ENCODE data around the gene TOX3. TPM values are rescaled to one million over a fixed set of nuclear protein-coding genes. Genes with fewer than 3 reads are reported as not detected.

The TOX3 gene
- polyA plus RNA-seq, 1 donor from 2014 or later = 2.3 TPM

DNA sequence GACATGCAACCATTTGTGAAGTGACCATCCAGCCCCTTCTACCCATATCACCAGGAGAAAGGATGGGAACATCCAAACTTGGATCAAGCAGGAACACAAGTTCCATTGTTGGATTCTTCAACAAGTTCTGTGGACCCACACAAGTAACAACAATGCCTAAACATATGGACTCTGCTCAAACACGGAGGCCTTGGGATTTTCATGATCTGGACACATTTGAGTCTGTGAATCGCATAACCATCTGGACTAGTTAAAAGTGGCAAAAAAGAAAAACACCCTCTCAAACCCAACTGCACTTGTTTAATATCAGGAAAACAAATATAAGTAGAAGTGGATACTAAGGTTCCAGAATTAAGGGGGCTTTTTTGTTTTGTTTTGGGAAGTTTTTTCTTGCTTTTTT lies 70.8 kb downstream of the TOX3 start:
- H3K79me2 ChIP-seq (replicated peaks; ENCODE audit: insufficient read depth, low read length) = peaks cover 70% of the 10 kb centered on the region
- no peaks in the 10 kb centered on the region for H3K9me3 ChIP-seq (ENCODE audit: low read length)
- no peak overlapping the region for H2AFZ ChIP-seq (ENCODE audit: low read depth, low read length)
- no peaks in the 10 kb centered on the region for H3K36me3 ChIP-seq (ENCODE audit: insufficient read depth, low read length)
- H3K27ac ChIP-seq (ENCODE audit: low read length) = no peak overlapping the region
- no peaks in the 10 kb centered on the region for H3K9me2 ChIP-seq (ENCODE audit: insufficient read depth, low read length)
- no peaks in the 10 kb centered on the region for H4K20me1 ChIP-seq (ENCODE audit: insufficient read depth)
- H3F3A ChIP-seq (ENCODE audit: insufficient read depth, low read length, poor library complexity, severe bottlenecking) = no peaks in the 10 kb centered on the region
- no peak overlapping the region for H3K4me2 ChIP-seq (ENCODE audit: low read length)
- H3K4me3 ChIP-seq (ENCODE audit: low read length) = no peak overlapping the region
- no peak overlapping the region for H3K9ac ChIP-seq (ENCODE audit: low read length)
- no peaks in the 10 kb centered on the region for H3K27me3 ChIP-seq (ENCODE audit: insufficient read depth, low read depth, low read length)
- TF ChIP-seq EZH2 (IDR thresholded peaks at IDR 0.05; ENCODE audit: borderline replicate concordance, insufficient read depth, low read length, poor library complexity, severe bottlenecking) (no peak), CTCF (IDR thresholded peaks at IDR 0.05; ENCODE audit: poor library complexity, severe bottlenecking) (no peak), RAD21 (conservative IDR thresholded peaks at IDR 0.05) (no peak), TAF1 (IDR thresholded peaks at IDR 0.05; ENCODE audit: low read depth) (no peak), EP300 (conservative IDR thresholded peaks at IDR 0.05; ENCODE audit: poor library complexity, severe bottlenecking) (no peak), REST (IDR thresholded peaks at IDR 0.05; ENCODE audit: borderline replicate concordance) (no peak), SMC3 (conservative IDR thresholded peaks at IDR 0.05; ENCODE audit: poor library complexity) (no peak), POLR2AphosphoS5 (IDR thresholded peaks at IDR 0.05) (no peak)

GRCh38 chr16:52474679-52475078 lies 72.3 kb downstream of the TOX3 start:
- Histone ChIP-seq H3K9ac (ENCODE audit: low read length) (no peak overlapping the region), H4K20me1 (ENCODE audit: insufficient read depth) (no peaks in the 10 kb centered on the region), H3K4me2 (ENCODE audit: low read length) (no peak overlapping the region), H2AFZ (ENCODE audit: low read depth, low read length) (no peak overlapping the region), H3K36me3 (ENCODE audit: insufficient read depth, low read length) (no peaks in the 10 kb centered on the region), H3K79me2 (replicated peaks; ENCODE audit: insufficient read depth, low read length) (peaks cover 71% of the 10 kb centered on the region), H3K27me3 (ENCODE audit: insufficient read depth, low read depth, low read length) (no peaks in the 10 kb centered on the region), H3K4me3 (ENCODE audit: low read length) (no peak overlapping the region), H3K9me2 (ENCODE audit: insufficient read depth, low read length) (no peaks in the 10 kb centered on the region), H3K27ac (ENCODE audit: low read length) (no peak overlapping the region), H3F3A (ENCODE audit: insufficient read depth, low read length, poor library complexity, severe bottlenecking) (no peaks in the 10 kb centered on the region), H3K9me3 (ENCODE audit: low read length) (no peaks in the 10 kb centered on the region)
- no peak for TF ChIP-seq REST (IDR thresholded peaks at IDR 0.05; ENCODE audit: borderline replicate concordance)
- no peak for TF ChIP-seq RAD21 (conservative IDR thresholded peaks at IDR 0.05)
- TF ChIP-seq EZH2 (IDR thresholded peaks at IDR 0.05; ENCODE audit: borderline replicate concordance, insufficient read depth, low read length, poor library complexity, severe bottlenecking) = no peak
- TF ChIP-seq EP300 (conservative IDR thresholded peaks at IDR 0.05; ENCODE audit: poor library complexity, severe bottlenecking) = no peak
- no peak for TF ChIP-seq CTCF (IDR thresholded peaks at IDR 0.05; ENCODE audit: poor library complexity, severe bottlenecking)
- no peak for TF ChIP-seq MXI1 (conservative IDR thresholded peaks at IDR 0.05; ENCODE audit: poor library complexity, severe bottlenecking)
- TF ChIP-seq SMC3 (conservative IDR thresholded peaks at IDR 0.05; ENCODE audit: poor library complexity) = no peak
- no peak for TF ChIP-seq POLR2AphosphoS5 (IDR thresholded peaks at IDR 0.05)
- no peak for TF ChIP-seq TAF1 (IDR thresholded peaks at IDR 0.05; ENCODE audit: low read depth)
